ENCODE data around the gene IDUA. TPM values are rescaled to one million over a fixed set of nuclear protein-coding genes. Genes with fewer than 3 reads are reported as not detected.

IDUA gene
- total RNA-seq, 1 donor = 21.8 TPM

- peak; percentile 37 to 60 (median 49) for DNase-seq (ENCODE audit: low read depth in 2 of 3, low spot score in 2 of 3)
Measured at GRCh38 chr4:985123-985830, 1.6 kb upstream of the IDUA start.

- DNase-seq (ENCODE audit: low read depth in 2 of 3, low spot score in 2 of 3) = no peak
Measured at GRCh38 chr4:986428-986878, 391 bp upstream of the IDUA start.

- no peak for DNase-seq (ENCODE audit: low read depth in 2 of 3, low spot score in 2 of 3)
Measured at GRCh38 chr4:987624-988513, 1.0 kb downstream of the IDUA start.

- no peak for DNase-seq (ENCODE audit: low read depth in 2 of 3, low spot score in 2 of 3)
Measured at GRCh38 chr4:988726-989721, 2.2 kb downstream of the IDUA start.

- no peak for DNase-seq (ENCODE audit: low read depth in 2 of 3, low spot score in 2 of 3)
Measured at GRCh38 chr4:989722-990471, 3.1 kb downstream of the IDUA start.

GRCh38 chr4:990746-991367, 4.0 kb downstream of the IDUA start:
- DNase-seq (ENCODE audit: low read depth in 2 of 3, low spot score in 2 of 3) = no peak

GRCh38 chr4:991451-992296, 4.8 kb downstream of the IDUA start:
- DNase-seq (ENCODE audit: low read depth in 2 of 3, low spot score in 2 of 3) = no peak

- DNase-seq (ENCODE audit: low read depth in 2 of 3, low spot score in 2 of 3) = no peak
Measured at GRCh38 chr4:992297-993110, 5.7 kb downstream of the IDUA start.

- no peak for DNase-seq (ENCODE audit: low read depth in 2 of 3, low spot score in 2 of 3)
Measured at GRCh38 chr4:993111-994029, 6.5 kb downstream of the IDUA start, which contains the start of gene SLC26A1. SLC26A1 (minus strand) TSS chr4:993404; CDS start chr4:991703, 1,701 bp downstream.

GRCh38 chr4:995311-996026, 8.6 kb downstream of the IDUA start:
- no peak for DNase-seq (ENCODE audit: low read depth in 2 of 3, low spot score in 2 of 3)

- DNase-seq (ENCODE audit: low read depth in 2 of 3, low spot score in 2 of 3) = no peak
Measured at GRCh38 chr4:996030-996996, 9.5 kb downstream of the IDUA start.

GRCh38 chr4:996997-997374, 10.1 kb downstream of the IDUA start:
- no peak for DNase-seq (ENCODE audit: low read depth in 2 of 3, low spot score in 2 of 3)

- peak in 1 of 3 donors; percentile 29 for DNase-seq (ENCODE audit: low read depth in 2 of 3, low spot score in 2 of 3)
Measured at GRCh38 chr4:997375-998071, 10.7 kb downstream of the IDUA start.

GRCh38 chr4:998096-998691, 11.3 kb downstream of the IDUA start:
- no peak for DNase-seq (ENCODE audit: low read depth in 2 of 3, low spot score in 2 of 3)
